Stimulated activated CD4-positive, alpha-beta T cell treated with anti-CD3 and anti-CD28 coated beads, Interleukin-12 subunit alpha, Interleukin-12 subunit beta, amount 100 ng/mL, for 48 hours (primary cell): ENCODE results near the gene TUT4.

Source experiments
- DNase-seq, 3 donors: peaks; one replicate each; pipeline ENCODE4 v3.0.0-alpha.2; 2020; ENCODE audit warnings: low read depth in 2 of 3, low spot score in 1 of 3

TUT4 gene

DNA sequence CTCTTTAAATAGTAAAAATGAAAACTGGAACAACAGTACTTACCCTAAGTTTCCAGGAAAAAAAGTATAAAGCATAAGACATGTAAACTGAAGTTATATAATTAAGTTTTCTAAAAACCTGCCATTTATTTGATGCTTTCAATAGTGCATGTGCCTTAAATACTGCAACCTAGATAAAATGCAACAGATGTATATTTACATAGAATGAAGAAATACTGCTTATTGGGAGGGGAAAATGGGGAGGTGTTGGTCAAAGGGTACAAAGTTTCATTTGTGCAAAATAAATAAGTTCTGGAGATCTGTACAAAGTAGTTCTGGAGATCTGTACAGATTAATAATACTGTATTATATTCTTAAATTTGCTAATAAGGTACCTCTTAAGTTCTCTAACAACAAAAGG is 79.9 kb downstream of the TUT4 start:
- no peak for DNase-seq

DNA sequence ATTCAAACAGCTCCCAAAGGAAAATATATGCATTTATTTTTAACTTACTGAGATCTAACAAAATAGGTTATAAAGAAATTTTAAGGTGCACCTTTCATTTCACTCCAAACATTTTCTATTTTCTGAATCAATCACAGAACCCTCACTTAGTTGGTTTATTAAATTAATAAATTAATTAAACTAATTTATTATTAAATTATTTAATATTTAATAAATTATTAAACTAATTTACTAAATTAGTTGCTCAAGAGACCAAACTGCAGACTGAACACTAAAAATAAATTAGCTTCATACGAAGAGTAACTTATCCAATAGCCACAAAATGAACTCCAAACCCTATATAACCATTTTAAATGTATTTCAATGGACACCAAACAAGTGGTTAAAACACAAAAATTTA is 80.5 kb downstream of the TUT4 start:
- DNase-seq, result no peak

DNA sequence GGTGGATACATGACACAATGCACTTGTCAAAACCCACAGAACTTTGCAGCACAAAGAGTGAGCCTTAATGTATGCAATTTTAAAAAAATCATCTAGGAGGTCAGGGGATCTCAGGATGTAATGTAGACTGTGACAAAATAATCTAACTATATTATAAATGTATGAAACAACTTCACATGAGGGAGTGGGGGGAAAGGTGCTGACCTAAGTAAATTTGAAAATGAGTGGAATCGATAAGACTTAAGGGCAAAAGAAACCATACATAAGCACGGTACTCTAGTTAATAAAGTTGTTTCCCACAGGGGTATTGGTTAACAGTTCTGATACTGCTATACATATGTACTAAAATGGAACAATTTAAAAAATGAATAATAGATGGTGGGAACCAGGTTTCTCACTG is 83.8 kb downstream of the TUT4 start:
- DNase-seq, result no peak

DNA sequence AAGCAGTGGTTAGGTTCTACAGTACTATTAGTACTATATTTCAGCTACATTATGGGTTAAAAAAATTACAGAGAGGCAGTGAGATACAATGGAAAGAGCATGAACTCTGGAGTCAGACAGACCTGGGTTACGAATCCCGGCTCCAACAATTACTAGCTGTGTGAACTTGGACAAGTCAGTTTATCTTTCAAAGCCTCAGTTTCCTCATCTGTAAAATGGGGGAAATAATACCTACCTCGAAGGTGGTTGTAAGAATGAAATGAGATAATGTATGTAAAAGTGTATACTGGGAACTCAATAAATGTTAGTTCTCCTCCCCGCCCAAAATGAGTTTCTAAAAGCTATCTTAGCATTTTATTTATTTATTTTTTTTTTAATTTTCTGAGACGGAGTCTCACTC is 89.0 kb downstream of the TUT4 start:
- DNase-seq, result no peak

DNA sequence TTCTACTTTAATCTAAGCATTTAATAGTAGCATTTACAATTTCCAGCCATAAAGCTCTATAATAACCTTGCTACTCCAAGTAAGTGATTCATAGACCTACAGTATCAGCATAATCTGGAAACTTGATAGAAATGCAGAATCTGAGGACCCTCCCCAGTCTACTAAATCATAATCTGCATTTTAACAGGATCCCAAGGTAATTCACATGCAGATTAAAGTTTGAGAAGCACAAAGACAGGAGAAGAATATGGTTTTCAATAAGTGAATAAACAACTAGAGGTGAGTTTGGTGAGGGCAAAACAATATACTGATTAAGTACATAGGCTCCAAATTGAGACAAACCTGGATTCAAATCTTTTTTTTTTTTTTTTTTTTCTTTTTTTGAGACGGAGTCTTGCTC is 91.1 kb downstream of the TUT4 start:
- DNase-seq, result no peak

DNA sequence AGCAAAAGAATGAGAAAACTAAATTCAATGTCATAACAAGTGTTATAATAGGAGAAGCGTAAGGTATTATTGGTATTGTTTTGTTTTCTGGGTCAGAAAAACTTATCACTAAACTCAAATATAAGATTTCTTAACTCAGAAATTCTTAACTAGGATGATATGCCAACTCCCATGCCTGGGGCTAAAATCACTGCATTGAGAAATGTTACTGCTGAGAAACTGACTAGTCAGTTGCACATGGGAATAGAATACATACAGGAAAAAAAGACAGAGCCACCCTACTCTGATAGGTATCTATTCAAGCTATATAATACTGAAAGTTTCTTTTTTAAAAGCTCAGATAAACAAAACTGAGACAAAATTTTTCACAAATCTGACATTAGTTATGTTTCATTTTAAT is 92.2 kb downstream of the TUT4 start:
- DNase-seq, result no peak

DNA sequence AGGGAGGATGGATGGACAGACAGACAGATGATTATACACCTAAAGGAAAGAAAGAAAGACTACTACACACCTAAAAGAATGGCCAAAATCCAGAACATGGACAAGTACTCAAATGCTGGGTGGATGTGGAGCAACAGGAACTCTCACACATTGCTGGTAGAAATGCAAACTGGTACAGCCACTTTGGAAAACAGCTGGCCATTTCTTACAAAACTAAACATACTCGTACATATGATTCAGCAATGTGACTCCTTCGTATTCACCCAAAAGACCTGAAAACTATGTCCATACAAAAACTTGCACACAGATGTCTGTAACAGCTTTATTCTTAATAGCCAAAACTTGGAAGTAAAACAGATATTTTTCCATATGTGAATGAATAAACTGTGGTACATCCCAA is 97.2 kb downstream of the TUT4 start:
- DNase-seq, result no peak

DNA sequence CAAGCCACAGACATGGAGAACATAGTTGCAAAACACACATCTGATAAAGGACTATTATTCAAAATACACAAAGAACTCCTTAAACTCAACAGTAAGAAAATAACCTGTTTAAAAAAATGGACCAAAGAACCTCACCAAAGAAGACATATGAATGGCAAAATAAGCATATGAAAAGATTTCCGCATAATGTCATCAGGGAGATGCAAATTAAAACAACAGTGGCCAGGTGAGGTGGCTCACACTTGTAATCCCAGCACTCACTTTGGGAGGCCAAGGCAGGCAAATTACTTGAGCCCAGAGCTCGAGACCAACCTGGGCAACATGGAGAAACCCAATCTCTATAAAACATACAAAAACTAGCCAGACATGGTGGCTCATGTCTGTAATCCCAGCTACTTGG is 98.1 kb downstream of the TUT4 start:
- DNase-seq, result no peak

DNA sequence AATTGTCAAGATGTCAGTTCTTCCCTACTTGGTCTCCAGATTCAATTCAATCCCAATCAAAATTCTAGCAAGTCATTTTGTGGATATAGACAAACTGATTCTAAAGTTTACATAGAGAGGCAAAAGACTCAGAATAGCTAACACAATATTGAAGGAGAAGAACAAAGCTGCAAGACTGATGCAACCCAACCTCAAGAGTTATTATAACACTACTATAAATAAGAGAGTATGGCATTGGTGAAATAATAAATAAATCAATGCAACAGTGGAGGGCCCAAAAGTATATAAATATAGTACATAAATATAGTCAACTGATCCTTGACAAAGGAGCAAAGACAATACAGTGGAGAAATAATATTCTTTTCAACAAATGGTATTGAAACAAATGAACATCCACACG is 98.8 kb downstream of the TUT4 start:
- no peak for DNase-seq

DNA sequence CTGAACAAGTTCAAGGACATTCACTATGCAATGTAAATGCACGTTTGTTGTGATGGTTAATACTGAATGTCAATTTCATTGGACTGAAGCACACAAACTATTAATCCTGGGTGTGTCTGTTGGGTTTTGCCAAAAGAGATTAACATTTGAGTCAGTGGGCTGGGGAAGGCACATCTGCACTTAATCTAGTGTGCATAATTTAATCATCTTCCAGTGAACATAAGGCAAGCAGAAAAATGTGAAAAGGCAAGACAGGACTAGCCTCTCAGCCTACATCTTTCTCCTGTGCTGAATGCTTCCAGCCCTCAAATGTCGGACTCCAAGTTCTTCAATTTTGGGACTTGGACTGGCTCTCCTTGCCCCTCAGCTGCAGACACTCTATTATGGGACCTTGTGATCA is 108.4 kb downstream of the TUT4 start:
- DNase-seq, result no peak

DNA sequence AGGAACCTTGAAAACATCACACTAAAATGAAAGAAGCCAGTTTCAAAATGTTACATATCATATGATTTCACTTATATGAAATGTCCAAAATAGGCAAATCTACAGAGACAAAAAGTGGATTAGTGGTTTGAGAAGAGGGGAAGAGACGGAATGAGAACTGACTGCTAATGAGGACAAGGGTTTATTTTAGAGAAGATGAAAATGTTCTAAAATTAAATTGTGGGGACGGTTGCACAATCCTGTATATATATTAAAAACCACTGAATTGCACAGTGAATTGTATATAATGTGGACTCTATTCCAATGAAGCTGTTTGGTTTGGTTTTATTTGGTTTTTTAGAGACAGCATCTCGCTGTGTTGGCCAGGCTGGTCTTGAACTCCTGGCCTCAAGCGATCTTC is 112.9 kb downstream of the TUT4 start:
- DNase-seq, result no peak

DNA sequence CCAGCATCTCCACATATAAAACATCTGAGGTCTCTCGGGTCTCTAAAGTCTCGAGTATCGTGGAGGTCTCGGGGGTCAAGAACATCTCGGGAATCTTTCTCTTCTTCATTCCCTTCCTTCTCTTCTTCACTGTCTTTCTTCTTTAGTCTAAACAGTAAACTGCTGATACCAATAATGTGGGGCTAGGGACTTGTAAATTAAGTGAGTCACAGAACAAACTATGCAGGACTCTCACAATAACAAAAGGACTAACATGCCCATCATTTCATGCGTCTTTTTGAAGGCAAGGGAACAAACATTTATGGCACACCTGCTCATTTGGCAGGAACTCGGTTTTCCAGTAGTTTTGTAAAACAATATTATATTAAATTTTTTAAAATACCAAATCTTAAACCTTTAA is 116.1 kb downstream of the TUT4 start:
- DNase-seq, result no peak

DNA sequence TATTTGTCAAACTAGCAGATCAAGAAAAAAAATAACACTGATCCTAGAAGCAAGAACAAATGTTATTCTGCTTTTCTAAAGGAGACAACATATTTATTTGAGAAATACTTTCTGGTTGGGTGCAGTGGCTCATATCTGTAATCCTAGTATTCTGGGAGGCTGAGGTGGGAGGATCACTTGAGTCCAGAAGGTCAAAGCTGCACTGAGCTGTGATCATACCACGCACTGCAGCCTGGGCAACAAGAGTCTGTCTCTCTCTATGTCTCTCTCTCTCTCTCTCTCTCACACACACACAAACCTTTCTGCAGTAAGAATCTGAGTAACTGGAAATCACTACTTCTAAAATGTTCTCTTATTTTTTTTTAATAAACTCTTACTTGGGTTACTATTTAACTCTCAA is 117.2 kb downstream of the TUT4 start:
- DNase-seq, result no peak

DNA sequence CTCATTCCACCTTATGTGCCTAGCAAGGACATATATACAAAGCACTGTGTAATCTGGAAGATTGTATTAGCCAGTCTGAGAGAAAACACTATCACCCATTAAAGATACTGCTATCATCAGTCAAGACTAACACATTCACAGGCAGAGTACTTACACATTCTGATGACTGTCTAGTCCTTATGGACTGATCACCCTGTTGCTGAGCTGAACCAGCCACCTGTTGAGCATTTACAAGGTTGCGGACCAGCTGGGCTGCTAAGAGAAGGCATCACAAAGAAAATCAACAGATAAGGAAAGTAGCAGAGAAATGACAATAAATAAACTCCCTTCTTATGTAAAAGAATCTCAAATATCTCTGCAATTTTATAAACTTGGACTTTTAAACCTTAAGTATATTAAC is 117.7 kb downstream of the TUT4 start:
- DNase-seq, result no peak

DNA sequence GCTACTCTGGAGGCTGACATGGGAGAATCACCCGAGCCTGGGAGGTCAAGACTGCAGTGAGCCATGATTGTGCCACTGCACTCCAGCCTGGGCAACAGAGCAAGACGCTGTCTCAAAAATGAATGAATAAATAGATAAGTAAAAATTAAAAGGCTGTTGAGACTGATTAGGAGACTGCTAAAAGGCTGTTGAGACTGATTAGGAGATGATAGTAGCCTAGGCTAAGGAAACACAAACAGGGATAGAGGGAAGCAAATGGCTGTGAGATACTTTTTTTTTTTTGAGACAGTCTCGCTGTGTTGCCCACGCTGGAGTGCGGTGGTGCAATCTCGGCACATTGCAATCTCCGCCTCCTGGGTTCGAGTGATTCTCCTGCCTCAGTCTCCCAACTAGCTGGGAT is 120.1 kb downstream of the TUT4 start:
- DNase-seq, result no peak

DNA sequence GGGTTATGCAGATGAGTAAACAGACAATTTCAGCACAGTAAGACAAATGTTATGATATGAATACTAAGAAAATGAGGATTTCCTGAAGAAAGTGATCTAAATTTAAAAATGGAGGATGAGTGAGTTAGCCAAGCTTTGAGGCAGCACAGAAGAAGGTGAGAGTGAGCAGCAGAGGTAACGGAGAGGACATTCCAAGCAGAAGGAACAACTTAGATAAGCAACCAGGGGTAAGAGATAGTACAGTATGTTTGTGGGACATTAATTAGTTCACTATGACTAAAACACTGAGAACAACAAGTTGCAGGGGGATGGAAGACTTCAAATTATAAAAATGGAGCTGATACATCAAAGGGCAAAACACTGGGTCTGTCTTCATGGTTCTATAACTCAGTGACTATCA is 125.7 kb downstream of the TUT4 start:
- no peak for DNase-seq

DNA sequence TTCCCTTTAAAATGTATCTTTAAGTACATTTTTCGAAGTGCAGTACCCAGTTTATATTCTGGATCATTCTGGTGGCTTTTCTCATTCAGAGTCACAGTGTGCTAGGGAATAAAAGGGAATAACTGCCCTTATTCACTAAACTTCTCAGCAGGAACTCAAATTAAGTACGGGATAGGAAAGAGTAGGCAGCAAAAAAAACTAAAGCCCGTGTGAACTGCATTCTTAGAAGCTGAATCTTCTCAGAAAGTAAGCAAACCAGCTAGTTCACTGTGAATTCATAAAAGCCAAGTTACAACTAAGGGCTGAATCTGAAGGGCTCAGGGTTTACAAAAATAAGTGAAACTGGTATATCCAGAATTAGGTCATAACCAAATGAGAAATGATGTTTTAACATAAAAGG is 126.5 kb downstream of the TUT4 start:
- no peak for DNase-seq

DNA sequence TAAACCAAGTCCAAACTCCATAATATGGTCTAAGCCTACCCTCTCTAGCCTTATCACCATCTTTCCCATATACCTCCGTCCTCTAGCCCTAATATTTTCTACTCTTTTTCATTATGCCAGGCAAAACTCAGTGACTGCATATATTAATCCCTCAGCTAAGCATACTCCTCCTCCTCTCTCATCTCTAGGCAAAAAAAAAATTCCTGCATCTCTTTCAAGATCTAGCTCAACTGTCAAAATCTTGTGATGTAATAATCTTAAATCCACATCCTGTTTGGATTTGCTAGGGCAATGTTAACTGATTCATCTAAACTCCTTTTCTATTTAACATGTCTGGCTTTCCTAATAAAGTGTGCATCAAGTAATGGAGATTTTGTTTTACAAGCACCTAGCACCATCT is 128.1 kb downstream of the TUT4 start:
- no peak for DNase-seq

DNA sequence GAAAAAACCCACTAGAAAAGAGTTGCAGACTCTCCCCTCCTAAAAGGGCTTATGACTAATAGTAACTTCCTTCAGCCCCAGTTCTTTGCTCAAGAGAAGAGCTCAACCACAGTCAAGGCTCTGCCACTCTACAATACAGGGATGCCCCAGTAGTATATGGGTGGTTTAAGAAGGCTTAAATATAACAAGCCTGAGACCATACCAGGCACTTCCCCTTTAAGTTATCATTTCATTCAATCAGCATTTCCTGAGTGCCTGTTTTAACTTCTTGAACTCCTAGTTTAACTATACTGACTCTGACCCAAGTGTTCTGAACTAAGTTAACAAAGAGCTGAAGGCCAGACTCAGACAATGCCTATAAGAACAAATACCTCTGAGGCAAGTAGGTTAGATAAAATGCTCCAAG is 128.7 kb downstream of the TUT4 start:
- DNase-seq, result peak in 1 of 3 donors; percentile 9

DNA sequence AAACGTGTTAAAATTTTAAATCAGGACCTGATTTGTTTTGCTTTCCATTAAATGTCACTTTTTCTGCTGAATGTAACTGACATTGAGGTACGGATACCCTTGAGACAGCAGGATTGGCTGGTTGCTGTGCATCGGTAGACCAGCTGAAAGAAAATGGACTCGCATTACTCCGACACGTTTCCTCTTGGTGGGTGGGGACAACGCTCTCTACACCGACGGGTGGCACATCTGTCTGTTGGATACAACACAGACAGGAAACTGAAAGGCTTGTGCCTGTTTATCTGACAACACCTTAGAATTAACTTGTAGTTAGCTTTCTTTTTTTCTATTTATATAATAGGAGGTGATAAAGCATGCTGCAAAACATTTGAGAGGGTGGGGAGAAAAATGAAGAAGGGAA is 129.1 kb downstream of the TUT4 start:
- DNase-seq, result peak; percentile 31 to 46 (median 36)

DNA sequence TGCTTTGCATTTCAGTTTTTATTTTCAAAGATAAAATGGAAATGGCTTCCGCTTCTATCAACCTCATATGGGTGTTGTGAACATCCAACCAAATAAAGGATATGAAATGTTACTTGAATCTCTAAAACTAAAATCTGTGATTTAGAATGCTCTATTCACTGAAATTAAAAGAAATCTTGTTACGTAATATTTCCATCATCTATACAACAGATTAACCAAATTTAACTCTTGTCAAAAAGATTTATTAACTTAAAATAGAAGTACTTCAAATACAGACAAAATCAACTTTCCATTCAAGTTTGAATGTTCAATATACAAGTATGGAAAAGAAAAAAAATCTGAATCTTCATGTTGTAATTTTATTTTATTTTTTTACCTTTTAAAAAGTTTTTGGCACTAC is 129.8 kb downstream of the TUT4 start:
- DNase-seq, result no peak

DNA sequence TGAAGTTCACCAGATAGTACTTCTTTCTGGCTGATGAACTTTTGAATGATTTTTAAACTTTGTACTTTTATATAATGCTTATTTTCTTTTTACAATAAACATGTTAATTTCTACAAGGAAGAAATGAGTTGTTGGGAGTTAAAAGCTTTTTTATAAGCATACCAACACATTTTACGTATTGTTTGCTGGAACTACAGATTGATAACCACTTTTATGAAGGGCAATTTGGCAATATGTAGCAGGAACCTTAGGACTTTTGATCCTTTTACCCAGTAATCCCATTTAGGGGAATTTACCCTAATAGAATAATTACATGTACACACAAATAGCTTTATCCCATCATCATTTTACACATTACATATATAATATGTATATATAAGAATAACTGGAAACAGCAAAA is 132.2 kb downstream of the TUT4 start:
- no peak for DNase-seq

DNA sequence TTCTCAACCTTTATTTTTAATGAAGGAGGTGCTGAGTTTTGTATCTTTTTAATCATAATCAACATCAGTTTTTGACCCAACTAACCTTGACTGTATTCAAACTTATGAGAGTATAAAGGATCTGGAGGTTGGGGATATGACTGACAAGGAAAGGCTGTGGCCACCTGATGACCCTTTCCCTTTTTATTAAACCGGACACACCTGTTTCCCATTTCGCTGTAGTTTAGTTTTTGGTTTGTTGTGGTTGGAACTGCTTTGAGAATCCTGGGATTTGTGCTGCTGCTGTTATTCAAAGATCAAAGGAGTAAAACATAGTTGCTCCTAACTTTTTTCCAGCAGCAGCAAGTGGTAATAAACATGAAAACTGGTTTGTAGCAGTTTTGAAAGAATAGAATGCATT is 136.1 kb downstream of the TUT4 start:
- no peak for DNase-seq

DNA sequence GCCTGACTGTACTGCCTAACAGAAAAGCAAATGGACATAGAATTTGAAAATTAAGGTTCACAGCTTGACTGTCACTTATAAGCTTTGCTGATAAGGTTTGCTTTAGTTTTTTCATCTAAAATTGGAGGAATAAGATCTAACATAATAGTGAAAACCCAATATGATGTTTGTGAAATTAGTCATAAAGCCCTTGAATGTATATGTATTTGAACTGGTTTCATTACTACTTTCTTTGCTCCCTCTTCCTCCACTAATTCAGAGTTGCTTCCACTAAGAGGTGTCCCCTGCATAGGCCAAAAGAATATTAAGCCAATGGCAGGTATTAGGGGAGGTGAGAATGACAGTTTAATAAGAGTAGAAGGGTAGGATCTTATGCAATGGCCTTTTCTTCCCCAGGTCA is 137.9 kb downstream of the TUT4 start:
- no peak for DNase-seq
